ENCODE measurements around the gene LAMTOR1. TPM values are rescaled to one million over a fixed set of nuclear protein-coding genes. Genes with fewer than 3 reads are reported as not detected.

Gene LAMTOR1
- total and polyA plus RNA-seq, 2 of the 8 experiments (the other 6 are each of a cell fraction or from before 2014, with no cell fraction given): 82.1 to 160 TPM

GRCh38 chr11:72138821-72139390 lies 35.8 kb upstream of the LAMTOR1 start (continued):
- no peak for TF ChIP-seq SP1 (IDR thresholded peaks at IDR 0.05; ENCODE audit: low read depth, low read length)
- no peak for TF ChIP-seq CHD1 (IDR thresholded peaks at IDR 0.05; ENCODE audit: low read depth, low read length)
- TF ChIP-seq TBP (IDR thresholded peaks at IDR 0.05; ENCODE audit: low read depth, low read length): no peak
- no peak for TF ChIP-seq TCF12 (IDR thresholded peaks at IDR 0.05; ENCODE audit: low read depth, low read length)
- no peak for TF ChIP-seq RAD21 (IDR thresholded peaks at IDR 0.05 in 1 of 2, conservative IDR thresholded peaks at IDR 0.05 in 1 of 2; ENCODE audit: low read depth in 2 of 2, low read length in 2 of 2)
- no peak for TF ChIP-seq CTBP2 (IDR thresholded peaks at IDR 0.05; ENCODE audit: borderline replicate concordance, insufficient read depth, insufficient read length, low read length)
- TF ChIP-seq JUND (IDR thresholded peaks at IDR 0.05; ENCODE audit: low read length): no peak
